ENCODE data around the gene ABHD12. TPM values are rescaled to one million over a fixed set of nuclear protein-coding genes. Genes with fewer than 3 reads are reported as not detected.

ABHD12 gene
- total and polyA plus RNA-seq, 4 experiments from 2014 or later = 25.9 to 30.9 (median 29.6) TPM

DNA sequence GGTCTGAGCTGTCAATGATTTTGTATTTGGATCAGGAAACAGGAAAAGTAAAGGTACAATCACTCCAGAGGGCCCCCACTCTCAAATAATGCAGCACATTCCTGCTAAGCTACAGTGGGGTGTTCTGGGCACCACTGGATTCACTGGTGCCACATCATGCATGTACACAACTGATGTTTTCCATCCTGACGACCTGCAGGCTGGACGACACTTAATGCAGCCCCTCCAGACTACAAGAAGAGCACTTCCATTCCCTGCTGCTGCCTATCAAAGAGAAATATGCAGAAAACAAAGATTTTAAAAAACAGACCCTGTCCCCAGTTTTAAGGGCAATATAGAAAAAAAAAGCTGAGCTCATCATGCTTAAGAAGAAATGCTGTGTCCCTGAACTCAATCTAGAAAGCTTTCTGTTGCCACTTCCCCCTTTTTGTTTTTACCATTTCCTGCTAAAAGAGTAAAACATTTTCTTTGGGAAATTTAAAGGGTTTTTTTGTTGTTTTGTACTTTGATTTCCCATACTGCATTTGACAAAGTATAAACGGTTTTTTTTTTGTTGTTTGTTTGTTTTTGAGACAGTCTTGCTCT lies 35.5 kb downstream of the ABHD12 start:
- Mint-ChIP-seq H3K9me3 (peaks cover 0 to 2% (median 0%) of the 10 kb centered on the region in 8 donors), H3K4me1 (peaks cover 20 to 53% (median 29%) of the 10 kb centered on the region in 4 donors), H3K4me3 (no peak overlapping the region), H3K27ac (peak overlapping the region in 3 of 7 donors; percentile 4 to 65 (median 9)), H3K36me3 (peaks cover 0 to 2% of the 10 kb centered on the region in 2 donors), H3K27me3 (no peaks in the 10 kb centered on the region)
- Histone ChIP-seq H3K9me3 (ENCODE audit: control insufficient read depth in 1 of 2, low read length in 2 of 2) (no peaks in the 10 kb centered on the region), H3K36me3 (ENCODE audit: insufficient read depth, low read length) (no peaks in the 10 kb centered on the region), H3K4me3 (ENCODE audit: low read length in 2 of 2) (no peak overlapping the region), H3K4me1 (ENCODE audit: insufficient read depth, low read length) (no peaks in the 10 kb centered on the region), H3K27me3 (ENCODE audit: insufficient read depth, low read length) (no peaks in the 10 kb centered on the region), H3K27ac (ENCODE audit: low read depth, low read length) (no peak overlapping the region)
- no peak for DNase-seq
- CTCF ChIA-PET (ENCODE audit: partially characterized antibody) = interaction anchor here (0.6 kb wide), 1 partner anchor 56 kb away, joined by 3 read pairs; no protein-coding TSS in a partner anchor
- intact Hi-C loops (cut with micrococcal nuclease) = no loop called here
- POLR2A ChIA-PET (ENCODE audit: partially characterized antibody) = no interaction called here

DNA sequence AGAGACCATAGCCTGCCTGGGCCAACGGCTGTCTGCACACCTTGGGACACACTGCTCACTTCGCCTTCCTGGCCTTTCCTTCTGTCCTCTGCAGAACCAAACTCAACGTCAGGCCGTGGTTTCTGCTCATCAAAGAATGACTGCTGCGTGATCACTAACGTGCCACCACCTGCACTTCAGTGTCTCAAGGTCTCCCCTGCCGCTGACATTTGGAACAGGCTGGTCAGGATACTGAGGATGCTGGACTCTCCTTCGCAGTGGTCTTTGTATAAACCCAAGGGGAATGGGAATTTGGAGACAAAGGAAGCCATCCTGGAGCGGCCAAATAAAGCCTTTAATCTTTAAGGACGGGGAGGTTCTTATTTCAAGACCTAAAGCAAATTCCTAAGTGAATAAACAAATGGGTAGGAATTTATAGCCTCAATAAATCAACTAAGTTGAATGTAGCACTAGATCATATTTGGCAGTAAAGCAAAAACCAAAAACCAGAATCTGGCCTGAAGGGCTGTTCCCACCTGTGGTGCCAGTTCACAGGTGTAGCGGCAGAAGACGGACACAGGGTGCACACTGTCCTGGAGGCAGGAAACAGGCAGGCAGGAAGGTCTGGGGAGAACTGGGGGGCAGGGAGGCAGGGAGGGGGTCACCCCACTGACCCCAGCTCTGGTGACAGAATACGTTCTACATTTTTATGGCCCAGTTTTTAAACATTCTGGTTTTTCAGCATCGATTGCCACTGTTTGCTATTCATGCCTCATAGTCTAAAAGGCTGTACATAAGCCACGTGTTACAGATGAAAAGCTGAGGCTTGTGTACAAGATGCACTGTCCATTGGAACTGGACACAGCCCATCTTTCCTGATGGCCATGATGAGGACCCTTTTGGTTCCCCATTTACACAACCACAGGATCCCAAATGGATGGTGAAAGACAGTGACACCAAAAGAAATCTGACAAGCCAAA lies 36.6 kb downstream of the ABHD12 start:
- Histone ChIP-seq H3K9me3 (ENCODE audit: control insufficient read depth in 1 of 2, low read length in 2 of 2) (no peaks in the 10 kb centered on the region), H3K4me3 (ENCODE audit: low read length in 2 of 2) (no peak overlapping the region), H3K27ac (ENCODE audit: low read depth, low read length) (no peak overlapping the region), H3K4me1 (ENCODE audit: insufficient read depth, low read length) (no peaks in the 10 kb centered on the region), H3K36me3 (ENCODE audit: insufficient read depth, low read length) (no peaks in the 10 kb centered on the region), H3K27me3 (ENCODE audit: insufficient read depth, low read length) (no peaks in the 10 kb centered on the region)
- H3K4me3 Mint-ChIP-seq = no peak overlapping the region
- H3K27ac Mint-ChIP-seq = no peak overlapping the region
- intact Hi-C loops (cut with micrococcal nuclease) = no loop called here
- peaks cover 0 to 2% (median 0%) of the 10 kb centered on the region in 8 donors for H3K9me3 Mint-ChIP-seq
- no peak for DNase-seq
- H3K4me1 Mint-ChIP-seq = peaks cover 24 to 53% (median 31%) of the 10 kb centered on the region in 4 donors
- ChIA-PET POLR2A (ENCODE audit: partially characterized antibody) (no interaction called here), CTCF (ENCODE audit: partially characterized antibody) (no interaction called here)
- peaks cover 0 to 2% of the 10 kb centered on the region in 2 donors for H3K36me3 Mint-ChIP-seq
- H3K27me3 Mint-ChIP-seq = no peaks in the 10 kb centered on the region

DNA sequence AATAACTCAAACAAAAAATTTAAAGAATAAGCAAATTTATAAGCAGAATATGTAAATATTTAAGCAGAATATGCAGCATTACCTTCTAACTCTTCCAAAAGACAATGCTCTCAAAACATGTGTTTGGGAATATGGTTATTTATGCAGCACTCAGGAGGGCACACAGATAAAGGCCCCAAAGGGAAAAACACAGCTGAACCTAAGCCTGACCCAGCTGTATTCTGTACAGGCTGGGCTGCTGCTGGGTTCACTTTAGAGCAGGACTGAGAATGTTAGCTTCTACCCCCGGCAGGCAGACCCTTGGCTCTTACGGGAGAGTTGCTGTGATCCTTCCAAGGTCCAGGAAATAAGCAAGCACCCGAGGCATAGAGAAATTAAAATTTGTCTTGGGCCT lies 37.3 kb downstream of the ABHD12 start:
- Mint-ChIP-seq H3K9me3 (peaks cover 0 to 2% (median 0%) of the 10 kb centered on the region in 8 donors), H3K4me3 (no peak overlapping the region)
- CTCF ChIA-PET (ENCODE audit: partially characterized antibody) = no interaction called here

DNA sequence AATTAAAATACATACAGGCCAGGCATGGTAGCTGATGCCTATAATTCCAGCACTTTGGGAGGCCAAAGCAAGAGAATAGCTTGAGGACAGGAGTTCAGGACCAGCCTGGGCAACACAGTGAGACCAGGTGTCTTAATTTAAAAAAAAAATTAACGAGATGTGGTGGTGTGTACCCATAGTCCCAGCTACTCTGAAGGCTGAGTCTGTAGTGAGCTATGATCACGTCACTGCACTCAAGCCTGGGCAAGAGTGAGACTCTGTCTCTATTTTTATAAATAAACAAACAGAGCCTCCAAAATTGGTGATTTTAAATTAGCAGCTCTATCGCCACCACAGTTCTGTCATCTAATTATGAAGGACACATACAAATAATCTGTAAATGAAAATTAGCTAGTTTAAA lies 37.9 kb downstream of the ABHD12 start:
- no peak for DNase-seq
- Histone ChIP-seq H3K4me1 (ENCODE audit: insufficient read depth, low read length) (no peaks in the 10 kb centered on the region), H3K4me3 (ENCODE audit: low read length in 2 of 2) (no peak overlapping the region), H3K9me3 (ENCODE audit: control insufficient read depth in 1 of 2, low read length in 2 of 2) (no peaks in the 10 kb centered on the region), H3K36me3 (ENCODE audit: insufficient read depth, low read length) (no peaks in the 10 kb centered on the region), H3K27me3 (ENCODE audit: insufficient read depth, low read length) (no peaks in the 10 kb centered on the region), H3K27ac (ENCODE audit: low read depth, low read length) (no peak overlapping the region)
- H3K4me1 Mint-ChIP-seq = peaks cover 18 to 47% (median 25%) of the 10 kb centered on the region in 4 donors
- POLR2A ChIA-PET (ENCODE audit: partially characterized antibody) = no interaction called here
- no peaks in the 10 kb centered on the region for H3K27me3 Mint-ChIP-seq
- intact Hi-C loops (cut with micrococcal nuclease) = no loop called here
- peaks cover 0 to 2% (median 0%) of the 10 kb centered on the region in 8 donors for H3K9me3 Mint-ChIP-seq
- no peak overlapping the region for H3K4me3 Mint-ChIP-seq
- CTCF ChIA-PET (ENCODE audit: partially characterized antibody) = no interaction called here
- H3K36me3 Mint-ChIP-seq = peaks cover 0 to 2% of the 10 kb centered on the region in 2 donors
- H3K27ac Mint-ChIP-seq = no peak overlapping the region

More for the DNA sequence above, 37.3 kb downstream of the ABHD12 start:
- Mint-ChIP-seq H3K36me3 (peaks cover 0 to 2% of the 10 kb centered on the region in 2 donors), H3K27ac (no peak overlapping the region), H3K4me1 (peaks cover 23 to 50% (median 29%) of the 10 kb centered on the region in 4 donors), H3K27me3 (no peaks in the 10 kb centered on the region)
- Histone ChIP-seq H3K4me1 (ENCODE audit: insufficient read depth, low read length) (no peaks in the 10 kb centered on the region), H3K36me3 (ENCODE audit: insufficient read depth, low read length) (no peaks in the 10 kb centered on the region), H3K27me3 (ENCODE audit: insufficient read depth, low read length) (no peaks in the 10 kb centered on the region), H3K9me3 (ENCODE audit: control insufficient read depth in 1 of 2, low read length in 2 of 2) (no peaks in the 10 kb centered on the region), H3K27ac (ENCODE audit: low read depth, low read length) (no peak overlapping the region), H3K4me3 (ENCODE audit: low read length in 2 of 2) (no peak overlapping the region)
- DNase-seq = no peak
- POLR2A ChIA-PET (ENCODE audit: partially characterized antibody) = no interaction called here
- intact Hi-C loops (cut with micrococcal nuclease) = no loop called here

DNA sequence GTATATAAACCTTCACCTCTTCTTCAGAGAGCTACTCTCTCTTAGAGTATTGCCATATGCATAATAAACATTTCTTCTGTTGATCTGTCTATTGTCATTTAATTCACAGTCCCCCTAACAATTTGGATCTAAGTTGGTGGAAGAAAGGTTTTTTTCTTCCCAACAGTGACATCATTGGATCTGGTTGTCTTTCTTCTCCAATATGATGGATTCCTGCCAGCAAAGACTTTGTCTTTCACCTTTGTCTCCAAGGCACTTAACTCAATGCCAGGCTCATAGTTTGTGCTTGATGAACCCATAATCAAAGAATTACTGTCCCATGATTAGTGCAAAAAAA lies 39.6 kb downstream of the ABHD12 start:
- Histone ChIP-seq H3K4me3 (ENCODE audit: low read length in 2 of 2) (no peak overlapping the region), H3K9me3 (ENCODE audit: control insufficient read depth in 1 of 2, low read length in 2 of 2) (no peaks in the 10 kb centered on the region), H3K36me3 (ENCODE audit: insufficient read depth, low read length) (no peaks in the 10 kb centered on the region), H3K27ac (ENCODE audit: low read depth, low read length) (no peak overlapping the region), H3K4me1 (ENCODE audit: insufficient read depth, low read length) (peaks cover 10% of the 10 kb centered on the region), H3K27me3 (ENCODE audit: insufficient read depth, low read length) (no peaks in the 10 kb centered on the region)
- peaks cover 20 to 41% (median 25%) of the 10 kb centered on the region in 4 donors for H3K4me1 Mint-ChIP-seq
- intact Hi-C loops (cut with micrococcal nuclease) = no loop called here
- no peaks in the 10 kb centered on the region for H3K27me3 Mint-ChIP-seq
- ChIA-PET CTCF (ENCODE audit: partially characterized antibody) (interaction anchor here (0.5 kb wide), 1 partner anchor 9 kb away, joined by 3 read pairs; no protein-coding TSS in a partner anchor), POLR2A (ENCODE audit: partially characterized antibody) (no interaction called here)
- H3K4me3 Mint-ChIP-seq = no peak overlapping the region
- H3K27ac Mint-ChIP-seq = no peak overlapping the region
- H3K9me3 Mint-ChIP-seq = no peaks in the 10 kb centered on the region
- DNase-seq = no peak
- peaks cover 0 to 2% of the 10 kb centered on the region in 2 donors for H3K36me3 Mint-ChIP-seq

DNA sequence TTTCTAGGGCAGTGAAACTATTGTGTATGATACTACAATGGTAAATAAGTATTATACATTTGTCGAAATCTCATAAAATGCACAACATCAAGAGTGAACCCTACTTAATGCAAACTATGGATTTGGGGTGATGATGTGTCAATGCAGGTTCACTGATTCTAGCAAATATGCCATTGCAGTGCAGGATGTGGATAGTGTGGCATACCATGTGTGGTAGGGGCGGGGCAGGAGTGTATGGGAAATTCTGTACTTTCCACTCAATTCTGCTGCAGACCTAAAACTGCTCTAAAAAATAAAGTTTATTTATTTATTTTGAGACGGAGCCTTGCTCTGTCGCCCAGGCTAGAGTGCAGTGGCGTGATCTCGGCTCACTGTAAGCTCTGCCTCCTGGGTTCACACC lies 44.3 kb downstream of the ABHD12 start:
- Histone ChIP-seq H3K27ac (ENCODE audit: low read depth, low read length) (no peak overlapping the region), H3K36me3 (ENCODE audit: insufficient read depth, low read length) (no peaks in the 10 kb centered on the region), H3K4me1 (ENCODE audit: insufficient read depth, low read length) (peaks cover 24% of the 10 kb centered on the region), H3K27me3 (ENCODE audit: insufficient read depth, low read length) (no peaks in the 10 kb centered on the region), H3K9me3 (ENCODE audit: control insufficient read depth in 1 of 2, low read length in 2 of 2) (no peaks in the 10 kb centered on the region), H3K4me3 (ENCODE audit: low read length in 2 of 2) (no peak overlapping the region)
- ChIA-PET CTCF (ENCODE audit: partially characterized antibody) (no interaction called here), POLR2A (ENCODE audit: partially characterized antibody) (no interaction called here)
- Mint-ChIP-seq H3K9me3 (no peaks in the 10 kb centered on the region), H3K27ac (no peak overlapping the region), H3K4me3 (no peak overlapping the region), H3K27me3 (no peaks in the 10 kb centered on the region), H3K4me1 (peaks cover 28 to 51% (median 32%) of the 10 kb centered on the region in 4 donors), H3K36me3 (peaks cover 4 to 5% of the 10 kb centered on the region in 2 donors)
- no peak for DNase-seq
- intact Hi-C loops (cut with micrococcal nuclease) = no loop called here

DNA sequence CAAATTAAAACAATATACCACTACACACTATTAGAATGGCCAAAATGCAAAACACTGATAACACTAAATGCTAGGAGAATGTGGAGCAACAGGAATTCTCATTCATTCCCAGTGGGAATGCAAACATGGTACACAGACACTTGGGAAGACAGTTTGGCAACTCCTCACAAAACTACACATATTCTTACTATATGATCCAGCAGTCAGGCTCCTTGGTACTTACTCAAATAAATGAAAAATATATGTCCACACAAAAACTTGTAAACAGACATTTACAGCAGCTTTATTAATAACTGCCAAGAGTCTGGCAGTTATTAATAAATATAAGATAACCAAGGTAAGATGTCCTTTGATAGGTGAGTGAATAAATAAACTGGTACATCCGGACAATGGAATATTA lies 44.9 kb downstream of the ABHD12 start:
- Mint-ChIP-seq H3K4me1 (peaks cover 25 to 51% (median 30%) of the 10 kb centered on the region in 4 donors), H3K36me3 (peaks cover 4 to 5% of the 10 kb centered on the region in 2 donors), H3K27me3 (no peaks in the 10 kb centered on the region), H3K27ac (no peak overlapping the region), H3K4me3 (no peak overlapping the region), H3K9me3 (no peaks in the 10 kb centered on the region)
- intact Hi-C loops (cut with micrococcal nuclease) = no loop called here
- no peak for DNase-seq
- ChIA-PET POLR2A (ENCODE audit: partially characterized antibody) (no interaction called here), CTCF (ENCODE audit: partially characterized antibody) (no interaction called here)
- H3K4me1 ChIP-seq (ENCODE audit: insufficient read depth, low read length) = peaks cover 24% of the 10 kb centered on the region
- no peaks in the 10 kb centered on the region for H3K27me3 ChIP-seq (ENCODE audit: insufficient read depth, low read length)
- H3K27ac ChIP-seq (ENCODE audit: low read depth, low read length) = no peak overlapping the region
- no peaks in the 10 kb centered on the region for H3K9me3 ChIP-seq (ENCODE audit: control insufficient read depth in 1 of 2, low read length in 2 of 2)
- H3K36me3 ChIP-seq (ENCODE audit: insufficient read depth, low read length) = no peaks in the 10 kb centered on the region
- H3K4me3 ChIP-seq (ENCODE audit: low read length in 2 of 2) = no peak overlapping the region

All from CD4-positive, alpha-beta memory T cell (primary cell).